ENCODE results near the gene OR13C9.
"Not testable (repeated sequence)": the region's sequence is repeated elsewhere in the genome, so short reads cannot be mapped to it uniquely, and the experiment has no call there.

The OR13C9 gene

GRCh38 chr9:104618104-104618503 lies at the start of gene OR13C9:
Gene OR13C9 (minus strand): TSS chr9:104618204. CDS start chr9:104618204, 0 bp downstream.
- no peak for DNase-seq (ENCODE audit: low read depth in 2 of 2)

DNA sequence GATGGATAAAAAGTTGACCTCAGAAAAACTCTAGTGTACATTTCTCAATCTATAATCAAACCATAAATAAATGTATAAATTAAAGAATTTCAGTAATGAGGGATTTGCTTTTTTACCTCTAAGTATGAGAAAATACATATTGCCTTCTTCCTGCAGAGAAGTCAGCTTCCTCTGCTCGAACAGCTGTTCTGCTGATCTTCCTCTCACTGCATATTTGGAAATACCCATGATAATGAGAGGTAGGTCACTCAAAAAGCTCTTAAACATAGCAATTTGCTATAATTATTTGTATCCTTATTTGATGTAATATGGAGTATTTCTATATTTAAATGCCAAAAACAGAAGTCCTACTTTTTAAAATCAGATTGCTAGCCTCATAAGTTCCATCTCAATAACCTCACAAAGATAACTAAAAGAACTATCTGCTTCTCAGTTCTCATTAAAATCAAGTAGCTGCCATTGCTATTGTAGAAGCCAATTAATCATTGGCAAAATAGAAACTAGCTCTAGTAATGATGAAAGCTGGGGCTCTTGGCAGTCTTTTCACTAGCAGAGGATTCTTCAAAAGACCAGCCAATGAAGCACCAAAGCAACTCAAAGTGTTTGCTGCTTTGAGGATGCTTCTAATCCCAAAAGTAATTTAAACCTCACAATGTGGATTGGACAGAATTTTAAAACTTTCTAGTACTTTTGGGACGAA lies 40.6 kb upstream of the OR13C9 start:
- no peak for DNase-seq (ENCODE audit: low read depth in 2 of 2)

- DNase-seq (ENCODE audit: low read depth in 2 of 2) = no peak
Measured at GRCh38 chr9:104635456-104635855, 17.5 kb upstream of the OR13C9 start.

GRCh38 chr9:104633976-104634520 lies 16.0 kb upstream of the OR13C9 start:
- no peak for DNase-seq (ENCODE audit: low read depth in 2 of 2)

GRCh38 chr9:104625964-104626363 lies 8.0 kb upstream of the OR13C9 start:
- DNase-seq (ENCODE audit: low read depth in 2 of 2) = not testable (repeated sequence)

GRCh38 chr9:104617418-104617817 lies 586 bp downstream of the OR13C9 start:
- DNase-seq (ENCODE audit: low read depth in 2 of 2) = no peak

- DNase-seq (ENCODE audit: low read depth in 2 of 2) = no peak
Measured at GRCh38 chr9:104611213-104611612, 6.8 kb downstream of the OR13C9 start.

- no peak for DNase-seq (ENCODE audit: low read depth in 2 of 2)
Measured at GRCh38 chr9:104608336-104608735, 9.7 kb downstream of the OR13C9 start.

DNA sequence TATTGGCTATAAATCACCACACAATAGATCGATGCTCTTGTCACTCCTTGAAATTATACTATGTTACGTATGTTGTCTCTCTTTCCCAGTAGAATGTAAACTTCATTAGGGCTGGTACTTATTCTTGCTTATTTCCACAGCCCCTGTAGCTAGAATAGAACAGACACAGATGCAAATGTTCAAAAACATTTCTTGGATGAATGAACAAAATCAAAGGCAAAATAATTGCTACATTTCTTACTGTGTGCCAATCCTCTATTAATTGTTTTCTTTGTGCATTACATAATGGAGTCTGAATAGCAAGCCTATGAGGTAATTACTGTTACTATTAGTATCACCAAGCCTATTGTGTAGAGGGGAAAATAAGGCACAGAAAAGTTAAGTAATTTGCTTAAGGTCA lies 11.9 kb downstream of the OR13C9 start:
- DNase-seq (ENCODE audit: low read depth in 2 of 2) = no peak

GRCh38 chr9:104605527-104605926 lies 12.5 kb downstream of the OR13C9 start, which contains the start of gene OR13C2:
Gene OR13C2 (minus strand): TSS chr9:104605627. CDS start chr9:104605627, 0 bp downstream.
- DNase-seq (ENCODE audit: low read depth in 2 of 2) = not testable (repeated sequence)

DNA sequence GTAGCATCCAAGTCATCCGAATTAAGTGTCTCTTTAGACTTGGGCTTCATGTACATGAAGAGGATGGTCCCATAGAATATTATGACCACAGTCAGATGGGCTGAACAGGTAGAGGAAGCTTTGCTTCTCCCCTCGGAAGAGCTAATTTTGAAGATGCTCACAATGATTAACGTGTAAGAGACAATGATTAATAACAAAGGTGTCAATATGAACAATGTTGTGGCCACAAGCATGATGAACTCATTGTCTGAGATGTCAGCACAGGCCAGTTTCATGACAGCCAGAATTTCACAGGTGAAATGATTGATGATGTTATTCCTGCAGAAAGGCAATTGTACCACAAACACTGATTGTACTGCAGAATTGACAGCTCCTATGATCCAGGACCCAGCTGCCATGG lies 13.2 kb downstream of the OR13C9 start:
- DNase-seq (ENCODE audit: low read depth in 2 of 2) = no peak

DNA sequence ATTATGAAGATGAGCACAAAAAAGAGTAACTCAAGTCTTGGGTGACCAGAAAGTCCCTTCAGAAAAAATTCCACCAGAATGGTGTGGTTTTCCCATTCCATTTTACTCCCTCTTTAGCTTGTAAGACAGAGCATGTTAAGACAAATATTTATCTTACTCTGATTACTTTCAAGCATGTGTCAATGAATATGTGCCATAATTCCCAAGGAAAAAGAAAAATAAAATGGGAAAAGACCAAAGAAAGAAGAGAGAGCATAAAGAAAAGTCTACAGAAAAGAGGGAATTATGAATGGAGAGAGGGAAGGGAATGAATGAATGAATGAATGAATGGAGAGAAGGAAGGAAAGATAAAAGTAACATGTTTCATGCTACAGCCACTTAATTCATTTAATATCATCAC lies 18.7 kb downstream of the OR13C9 start, which contains the start of gene OR13C5:
OR13C5 (minus strand) TSS at position 101 of the 400 bp plus-strand sequence; CDS start at position 101, 0 bp downstream.
- DNase-seq (ENCODE audit: low read depth in 2 of 2) = not testable (repeated sequence)

DNA sequence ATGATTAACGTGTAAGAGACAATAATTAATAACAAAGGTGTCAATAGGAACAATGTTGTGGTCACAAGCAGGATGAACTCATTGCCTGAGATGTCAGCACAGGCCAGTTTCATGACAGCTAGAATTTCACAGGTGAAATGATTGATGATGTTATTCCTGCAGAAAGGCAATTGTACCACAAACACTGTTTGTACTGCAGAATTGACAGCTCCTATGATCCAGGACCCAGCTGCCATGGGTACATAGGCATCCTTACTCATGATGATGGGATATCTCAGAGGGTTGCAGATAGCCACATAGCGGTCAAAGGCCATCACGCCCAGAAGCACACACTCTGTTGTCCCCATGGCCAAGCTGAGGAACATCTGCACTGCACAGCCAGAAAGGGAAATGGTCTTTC lies 19.3 kb downstream of the OR13C9 start:
- not testable (repeated sequence) for DNase-seq (ENCODE audit: low read depth in 2 of 2)

- no peak for DNase-seq (ENCODE audit: low read depth in 2 of 2)
Measured at GRCh38 chr9:104589626-104590025, 28.4 kb downstream of the OR13C9 start.

- no peak for DNase-seq (ENCODE audit: low read depth in 2 of 2)
Measured at GRCh38 chr9:104586496-104587180, 31.4 kb downstream of the OR13C9 start.

- DNase-seq (ENCODE audit: low read depth in 2 of 2) = no peak
Measured at GRCh38 chr9:104580562-104580961, 37.4 kb downstream of the OR13C9 start.

DNA sequence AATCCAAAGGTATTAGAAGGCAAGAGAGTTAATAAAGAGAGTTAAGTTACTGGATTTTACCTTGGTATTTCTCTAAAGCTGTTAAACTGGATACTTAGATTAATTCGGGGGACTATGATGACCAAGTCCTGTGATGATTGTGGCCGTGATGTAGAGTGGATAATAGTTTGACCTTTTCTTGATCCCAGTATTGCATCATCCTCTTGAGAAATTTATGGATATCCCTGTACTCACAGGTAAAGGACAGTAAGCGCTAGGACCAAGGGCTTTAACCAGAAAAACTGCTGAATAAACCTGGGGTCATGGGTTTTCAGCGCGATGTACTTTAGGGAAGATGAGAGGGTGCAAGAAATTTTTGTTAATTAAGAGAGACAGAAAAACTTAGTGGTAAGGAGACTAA lies 40.7 kb downstream of the OR13C9 start:
- DNase-seq (ENCODE audit: low read depth in 2 of 2) = no peak

GRCh38 chr9:104575456-104575855 lies 42.5 kb downstream of the OR13C9 start:
- DNase-seq (ENCODE audit: low read depth in 2 of 2) = no peak

- no peak for DNase-seq (ENCODE audit: low read depth in 2 of 2)
Measured at GRCh38 chr9:104572612-104573011, 45.4 kb downstream of the OR13C9 start.

GRCh38 chr9:104568868-104569267 lies 49.1 kb downstream of the OR13C9 start, which contains the start of gene OR13C8:
Gene OR13C8 (plus strand): TSS chr9:104569168. CDS start chr9:104569168, 0 bp downstream.
- DNase-seq (ENCODE audit: low read depth in 2 of 2) = no peak
